Heart right ventricle (tissue), 16 donors: ENCODE results near the gene TBATA. TPM values are rescaled to one million over a fixed set of nuclear protein-coding genes. Genes with fewer than 3 reads are reported as not detected.

ENCODE experiments used
- ATAC-seq, 8 donors: fragments of 200-7000 bp; cut with Tn5 transposase; one replicate each; pipeline ENCODE4 v1.9.1; 2020; ENCODE audit warnings: mild to moderate bottlenecking in 8 of 8, moderate library complexity in 8 of 8, moderate number of reproducible peaks in 1 of 8
- DNase-seq, 2 donors: peaks; one replicate each; pipeline ENCODE4 v3.0.0-alpha.2; 2020
- H3K27ac ChIP-seq, 10 donors: fragments of 200-600 bp; sonication (generic) in 2 of 10; one replicate each; pipeline versions ENCODE4 v1.5.0 to v1.8.0; 2020 to 2022; ENCODE audit warnings: mild to moderate bottlenecking in 3 of 10
- H3K27me3 ChIP-seq, 7 donors: fragments of 200-600 bp; one replicate each; pipeline ENCODE4 v1.8.0; 2021 to 2022; ENCODE audit warnings: mild to moderate bottlenecking in 2 of 7
- H3K36me3 ChIP-seq, 9 donors: fragments of 200-600 bp; sonication (generic) in 1 of 9; one replicate each; pipeline versions ENCODE4 v1.5.0 to v1.8.0; 2020 to 2022; ENCODE audit warnings: mild to moderate bottlenecking in 2 of 9
- H3K4me1 ChIP-seq, 9 donors: fragments of 200-600 bp; sonication (generic) in 1 of 9; one replicate each; pipeline versions ENCODE4 v1.5.0 to v1.8.0; 2020 to 2022; ENCODE audit warnings: mild to moderate bottlenecking in 4 of 9
- H3K4me3 ChIP-seq, 10 donors: fragments of 200-600 bp; sonication (generic) in 2 of 10; one replicate each; pipeline versions ENCODE4 v1.5.0 to v1.8.0; 2020 to 2022; ENCODE audit warnings: mild to moderate bottlenecking in 7 of 10, moderate library complexity in 2 of 10
- H3K9me3 ChIP-seq, 11 donors: fragments of 200-600 bp in 10 of 11; sonication (generic) in 2 of 11; one replicate each; pipeline versions ENCODE4 v1.5.0 to v1.8.0; 2013 to 2022; ENCODE audit warnings: mild to moderate bottlenecking in 2 of 11, control low read depth in 1 of 11, moderate library complexity in 1 of 11
- WGBS, 2 donors: extraction: QIAGEN DNeasy Blood & Tissue Kit; methylation state at CpG; one replicate each; pipeline ENCODE4 v1.1.7; 2013; ENCODE audit warnings: inconsistent platforms in 1 of 2; 5-methylcytosine and 5-hydroxymethylcytosine counted together
- intact Hi-C, 10 donors: fragments of 100-400 bp; cut with DNase I; formaldehyde crosslinking; loops; one replicate each; pipeline versions ENCODE4 v1.11.1 to v1.14.2; 2022
- polyA plus RNA-seq, 2 donors: library from polyadenylated mRNA; stranded (reverse); fragments of 200-250 nt; gene quantifications; one replicate each; pipeline ENCODE4 v1.2.3, GENCODE V29; 2013
- total RNA-seq, 10 donors: library from RNA; stranded (reverse); fragmentation: NEBNext Ultra II Directional in 3 of 10; extraction: Animal tissue kit (Norgen Biotek cat#: 25700) in 3 of 10; gene quantifications; one replicate each; pipeline versions ENCODE4 v1.2.1 to v1.2.4, GENCODE V29; 2021 to 2023
- TF ChIP-seq, protein P1 (sequence below), 9 donors: fragments of 200-600 bp; sonication (generic) in 2 of 9; IDR thresholded peaks; one replicate each; pipeline versions ENCODE4 v1.5.0 to v1.8.0; 2021 to 2022; ENCODE audit warnings: antibody characterized with exemption in 9 of 9, mild to moderate bottlenecking in 5 of 9, moderate library complexity in 1 of 9
- donor health status: Arrhythmogenic right ventricular cardiomyopathy.
- donor health status: ischemic (EF 13 %, LVEDD 7.1; RV severe dilation, severe dysfunction).
- donor health status: healthy with polysubstance abuse.
- donor health status: DM: no; HTN: yes; CAD: no.
- donor health status: DM: no; HTN: no; CAD: no.
- donor health status: ischemic (EF 25% LVEDD 6.9; RV normal size, moderate dysfunction).
- donor health status: ischemic (EF 25% LVEDD 5.7; RV mildly dilated, moderate dysfunction).
- donor health status: healthy.
- donor health status: DM: yes; HTN: yes; CAD: no.
- donor health status: Ischemic cardiomyopathy.
- donor health status: ischemic (EF 35%, LVEDD 5.7; RV mildly dilated, moderate dysfunction).
- donor health status: nonischemic (EF 11% LVEDD 7.7; RV severe dilation, severe dysfunction).
- donor health status: DM: yes; HTN: yes; CAD: no.
- donor health status: PGD.
- donor health status: ischemic (EF 29% LVEDD 5.4; RV normal size, mild dysfunction).
- donor health status: nonischemic (EF 23%, LVEDD 6.1; RV moderate dilation, normal function).

TBATA gene
- total and polyA plus RNA-seq, 12 donors, result not detected

DNA sequence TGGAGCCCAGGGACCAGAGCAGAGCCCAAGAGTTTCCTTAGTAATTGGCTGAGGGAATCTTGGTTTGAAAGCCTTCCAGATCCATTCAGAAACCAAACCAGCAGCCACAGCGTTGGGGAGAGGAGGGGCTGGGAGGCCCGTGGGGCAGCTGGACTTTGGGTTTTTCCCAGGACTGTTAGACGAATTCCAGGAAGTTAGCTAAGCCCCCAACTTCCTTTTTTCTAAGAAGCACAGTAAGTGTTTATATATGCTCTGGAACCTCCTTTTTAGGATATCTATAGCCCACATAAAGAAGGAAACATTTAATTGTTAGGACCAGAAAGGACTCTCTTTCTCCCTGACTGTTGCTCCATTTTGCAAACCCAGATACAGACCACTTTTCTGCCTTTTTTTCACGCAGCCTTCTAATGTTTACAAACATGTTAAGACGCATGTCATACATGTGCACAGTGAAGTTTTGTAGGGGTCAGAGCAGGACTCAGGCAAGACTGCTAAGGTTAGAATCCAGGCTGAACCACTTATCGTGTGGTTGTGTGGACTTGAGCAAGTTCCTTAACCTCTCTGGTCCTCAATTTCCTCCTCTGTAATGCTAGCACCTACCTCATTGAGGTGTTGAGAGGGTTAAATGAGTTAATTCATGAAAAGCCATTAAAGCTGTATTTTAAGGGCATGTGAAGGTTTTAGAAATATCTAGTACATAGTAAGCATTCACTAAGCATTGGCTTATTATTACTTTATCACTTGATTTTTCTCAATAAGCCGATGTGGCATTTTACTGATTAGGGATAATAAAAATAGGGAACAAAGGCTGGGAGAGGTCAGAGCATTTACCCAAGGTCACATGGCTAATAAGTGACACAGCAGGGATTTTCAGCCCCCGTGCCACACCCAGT lies 42.4 kb downstream of the TBATA start:
- H3K4me1 ChIP-seq, result peaks cover 5 to 36% (median 27%) of the 10 kb centered on the region in 9 donors
- H3K27ac ChIP-seq, result peak overlapping the region in 8 of 10 donors; percentile 9 to 89 (median 56)
- no peaks in the 10 kb centered on the region for H3K36me3 ChIP-seq
- intact Hi-C loops, result no loop called here
- TF ChIP-seq, protein P1, sequence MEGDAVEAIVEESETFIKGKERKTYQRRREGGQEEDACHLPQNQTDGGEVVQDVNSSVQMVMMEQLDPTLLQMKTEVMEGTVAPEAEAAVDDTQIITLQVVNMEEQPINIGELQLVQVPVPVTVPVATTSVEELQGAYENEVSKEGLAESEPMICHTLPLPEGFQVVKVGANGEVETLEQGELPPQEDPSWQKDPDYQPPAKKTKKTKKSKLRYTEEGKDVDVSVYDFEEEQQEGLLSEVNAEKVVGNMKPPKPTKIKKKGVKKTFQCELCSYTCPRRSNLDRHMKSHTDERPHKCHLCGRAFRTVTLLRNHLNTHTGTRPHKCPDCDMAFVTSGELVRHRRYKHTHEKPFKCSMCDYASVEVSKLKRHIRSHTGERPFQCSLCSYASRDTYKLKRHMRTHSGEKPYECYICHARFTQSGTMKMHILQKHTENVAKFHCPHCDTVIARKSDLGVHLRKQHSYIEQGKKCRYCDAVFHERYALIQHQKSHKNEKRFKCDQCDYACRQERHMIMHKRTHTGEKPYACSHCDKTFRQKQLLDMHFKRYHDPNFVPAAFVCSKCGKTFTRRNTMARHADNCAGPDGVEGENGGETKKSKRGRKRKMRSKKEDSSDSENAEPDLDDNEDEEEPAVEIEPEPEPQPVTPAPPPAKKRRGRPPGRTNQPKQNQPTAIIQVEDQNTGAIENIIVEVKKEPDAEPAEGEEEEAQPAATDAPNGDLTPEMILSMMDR (IDR thresholded peaks at IDR 0.05), result no peak
- DNase-seq, result peak; percentile 48 to 74
- H3K4me3 ChIP-seq, result no peak overlapping the region
- WGBS, 2 donors, result 44 to 60% methylated on average over 8 of the region's 8 CpGs
- H3K27me3 ChIP-seq, result no peaks in the 10 kb centered on the region
- peaks cover 0 to 8% (median 0%) of the 10 kb centered on the region in 11 donors for H3K9me3 ChIP-seq
- peak; percentile 57 to 87 (median 77) for ATAC-seq

DNA sequence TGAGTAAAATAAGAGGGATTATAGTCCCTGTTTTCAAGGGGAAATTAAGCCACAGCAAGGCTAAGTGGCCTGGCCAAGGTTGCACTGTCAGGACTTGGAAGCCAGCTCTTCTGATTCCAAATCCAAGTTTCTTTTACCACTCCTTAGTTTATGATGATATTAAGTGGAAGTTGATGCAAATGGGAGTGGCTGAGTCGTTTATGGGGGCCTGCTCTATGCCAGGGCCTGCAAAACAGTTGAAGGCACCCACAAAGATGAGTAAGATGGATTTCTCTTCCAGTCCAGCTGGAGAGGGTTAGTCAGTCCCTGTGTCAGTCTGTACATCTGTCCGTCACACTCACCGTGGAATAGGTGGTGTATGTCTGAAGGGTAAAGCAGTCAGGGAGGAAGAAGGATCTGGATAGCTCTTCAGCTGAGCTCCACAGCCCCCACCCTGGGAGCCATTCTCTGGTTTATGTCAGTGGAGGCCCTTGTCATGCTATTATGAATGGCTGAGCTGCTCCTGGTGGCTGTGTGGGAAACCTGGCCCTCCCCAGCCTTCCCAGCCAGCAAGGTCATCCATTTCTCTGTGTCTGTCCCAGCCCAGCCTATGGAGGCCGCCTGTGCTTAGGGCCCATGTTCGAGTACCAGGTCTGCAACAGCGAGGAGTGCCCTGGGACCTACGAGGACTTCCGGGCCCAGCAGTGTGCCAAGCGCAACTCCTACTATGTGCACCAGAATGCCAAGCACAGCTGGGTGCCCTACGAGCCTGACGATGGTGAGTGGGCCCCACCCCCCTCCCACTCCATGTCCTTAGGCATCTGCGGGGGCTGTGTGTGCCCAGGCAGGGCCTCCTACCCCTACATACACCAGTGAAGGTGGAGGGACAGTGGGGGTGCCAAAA lies 44.5 kb downstream of the TBATA start:
- ATAC-seq (no peak), DNase-seq (no peak)
- Histone ChIP-seq H3K4me1 (peaks cover 5 to 32% (median 23%) of the 10 kb centered on the region in 9 donors), H3K4me3 (no peak overlapping the region), H3K27ac (no peak overlapping the region), H3K9me3 (peaks cover 0 to 4% (median 0%) of the 10 kb centered on the region in 11 donors), H3K27me3 (no peaks in the 10 kb centered on the region), H3K36me3 (no peaks in the 10 kb centered on the region)
- intact Hi-C loops, result no loop called here
- TF ChIP-seq, protein P1 (IDR thresholded peaks at IDR 0.05), result no peak
- 83% methylated on average over 12 of the region's 12 CpGs for WGBS, 2 donors

DNA sequence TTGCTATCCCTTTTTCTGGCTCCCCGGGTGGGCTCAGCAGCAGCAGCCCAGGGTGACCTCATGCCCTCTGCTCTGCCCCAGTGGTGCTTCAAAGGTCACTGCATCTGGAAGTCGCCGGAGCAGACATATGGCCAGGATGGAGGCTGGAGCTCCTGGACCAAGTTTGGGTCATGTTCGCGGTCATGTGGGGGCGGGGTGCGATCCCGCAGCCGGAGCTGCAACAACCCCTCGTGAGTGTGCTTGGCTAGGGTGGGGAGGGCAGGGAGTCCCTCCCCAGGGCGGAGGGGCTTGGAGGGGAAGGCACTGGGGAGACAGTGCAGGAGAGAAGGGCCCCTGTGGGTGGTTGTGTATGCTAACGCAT lies 46.4 kb downstream of the TBATA start:
- 85 to 90% methylated on average over 12 of the region's 12 CpGs for WGBS, 2 donors
- TF ChIP-seq, protein P1 (IDR thresholded peaks at IDR 0.05), result no peak
- H3K36me3 ChIP-seq, result no peaks in the 10 kb centered on the region
- H3K4me1 ChIP-seq, result peaks cover 5 to 30% (median 20%) of the 10 kb centered on the region in 9 donors
- no peak overlapping the region for H3K27ac ChIP-seq
- no peaks in the 10 kb centered on the region for H3K27me3 ChIP-seq
- no peak overlapping the region for H3K4me3 ChIP-seq
- no peaks in the 10 kb centered on the region for H3K9me3 ChIP-seq
- ATAC-seq, result no peak
- DNase-seq, result no peak
- intact Hi-C loops, result no loop called here

DNA sequence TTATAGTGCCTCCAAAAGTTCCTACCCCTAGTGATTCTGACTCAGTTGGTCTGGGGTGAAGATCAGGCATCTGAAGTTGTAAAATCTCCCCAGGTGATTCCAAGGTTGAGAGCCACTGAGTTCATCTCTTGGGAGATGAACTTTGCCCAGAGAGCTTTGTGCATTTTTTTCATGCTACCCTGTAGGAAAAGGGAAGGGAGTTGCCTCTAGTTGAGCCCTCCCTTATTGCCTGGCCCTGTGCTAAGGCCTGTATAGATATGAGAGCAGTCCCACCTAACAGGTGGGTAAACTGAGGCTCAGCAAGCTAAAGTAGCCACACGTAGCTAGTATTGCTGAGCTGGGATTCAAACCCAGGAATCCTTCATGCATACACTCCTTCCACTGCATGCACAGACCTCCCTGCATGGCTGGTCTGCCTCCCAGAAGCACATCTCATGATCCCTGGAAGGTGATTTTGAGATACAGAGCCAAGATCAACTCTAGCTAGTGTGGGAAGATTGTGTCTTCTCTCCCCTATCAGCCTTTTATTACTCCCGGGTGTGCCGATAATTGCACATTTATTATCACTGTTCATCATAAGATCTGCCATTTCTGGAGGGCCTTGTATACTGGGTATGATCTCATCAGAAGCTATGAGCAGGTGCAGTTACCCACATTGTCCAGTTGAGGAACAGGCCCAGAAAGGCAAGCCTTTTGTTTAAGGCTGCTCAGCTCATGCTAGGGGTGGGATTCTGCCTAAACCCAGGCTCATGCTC lies 47.0 kb downstream of the TBATA start:
- TF ChIP-seq, protein P1 (IDR thresholded peaks at IDR 0.05), result no peak
- intact Hi-C loops, result no loop called here
- no peaks in the 10 kb centered on the region for H3K27me3 ChIP-seq

More for the DNA sequence above, 47.0 kb downstream of the TBATA start:
- Histone ChIP-seq H3K36me3 (no peaks in the 10 kb centered on the region), H3K9me3 (no peaks in the 10 kb centered on the region), H3K4me1 (peaks cover 3 to 24% (median 14%) of the 10 kb centered on the region in 9 donors), H3K27ac (no peak overlapping the region), H3K4me3 (no peak overlapping the region)
- ATAC-seq (no peak), DNase-seq (no peak)
- 87 to 88% methylated on average over 3 of the region's 3 CpGs for WGBS, 2 donors
